Activated CD4-positive, alpha-beta T cell treated with anti-CD3 and anti-CD28 coated beads, Interleukin-2, amount 10 ng/mL, durations not matched to agents 7 days and 5 days (primary cell): ENCODE measurements around the gene TGM2. TPM values are rescaled to one million over a fixed set of nuclear protein-coding genes. Genes with fewer than 3 reads are reported as not detected.
"Not testable (repeated sequence)": the region's sequence is repeated elsewhere in the genome, so short reads cannot be mapped to it uniquely, and the experiment has no call there.

Experiments
- CTCF ChIA-PET: fragments of 350-600 bp; sonication (Branson Sonifier 250); formaldehyde crosslinking; loops from one replicate; lab custom pipeline; 2021; ENCODE audit warnings: antibody characterized with exemption; lab: Charles Lee
- POLR2A ChIA-PET: fragments of 350-600 bp; sonication (Branson Sonifier 250); formaldehyde crosslinking; loops from one replicate; lab custom pipeline; 2021; ENCODE audit warnings: antibody characterized with exemption; lab: Charles Lee
- DNase-seq: peaks from one replicate; pipeline ENCODE4 v3.0.0-alpha.2; 2020
- H3K27ac Mint-ChIP-seq: one replicate; pipeline ENCODE4 v1.8.0; 2021; ENCODE audit warnings: mild to moderate bottlenecking, moderate library complexity, mixed read lengths
- H3K27me3 Mint-ChIP-seq: one replicate; pipeline ENCODE4 v1.8.0; 2021; ENCODE audit warnings: mixed read lengths
- H3K36me3 Mint-ChIP-seq: one replicate; pipeline ENCODE4 v1.8.0; 2021; ENCODE audit warnings: low read depth, mixed read lengths
- H3K4me1 Mint-ChIP-seq: one replicate; pipeline ENCODE4 v1.8.0; 2021; ENCODE audit warnings: mixed read lengths
- H3K4me3 Mint-ChIP-seq: one replicate; pipeline ENCODE4 v1.8.0; 2021; ENCODE audit warnings: mild to moderate bottlenecking, moderate library complexity, mixed read lengths
- H3K9me3 Mint-ChIP-seq: one replicate; pipeline ENCODE4 v1.8.0; 2021; ENCODE audit warnings: mixed read lengths
- total RNA-seq, 2 experiments: library from RNA; stranded (reverse); gene quantifications; one replicate each; pipeline ENCODE4 v1.2.3, GENCODE V29; 2021

Gene TGM2
- total RNA-seq, 2 experiments from 2014 or later, result 0.07 to 0.21 TPM

- POLR2A ChIA-PET, result no interaction called here
- CTCF ChIA-PET, result interaction anchor here (0.9 to 1.3 kb wide), 3 partner anchors 16 to 108 kb away, joined by 3 to 5 read pairs (median 4); no protein-coding TSS in a partner anchor
- Mint-ChIP-seq H3K36me3 (no peaks in the 10 kb centered on the region), H3K27me3 (peaks cover 17% of the 10 kb centered on the region), H3K4me1 (peaks cover 8% of the 10 kb centered on the region), H3K4me3 (no peak overlapping the region), H3K27ac (no peak overlapping the region), H3K9me3 (no peaks in the 10 kb centered on the region)
- DNase-seq, result peak; percentile 1
Observed at GRCh38 chr20:38112930-38113294, 52.2 kb downstream of the TGM2 start.

DNA sequence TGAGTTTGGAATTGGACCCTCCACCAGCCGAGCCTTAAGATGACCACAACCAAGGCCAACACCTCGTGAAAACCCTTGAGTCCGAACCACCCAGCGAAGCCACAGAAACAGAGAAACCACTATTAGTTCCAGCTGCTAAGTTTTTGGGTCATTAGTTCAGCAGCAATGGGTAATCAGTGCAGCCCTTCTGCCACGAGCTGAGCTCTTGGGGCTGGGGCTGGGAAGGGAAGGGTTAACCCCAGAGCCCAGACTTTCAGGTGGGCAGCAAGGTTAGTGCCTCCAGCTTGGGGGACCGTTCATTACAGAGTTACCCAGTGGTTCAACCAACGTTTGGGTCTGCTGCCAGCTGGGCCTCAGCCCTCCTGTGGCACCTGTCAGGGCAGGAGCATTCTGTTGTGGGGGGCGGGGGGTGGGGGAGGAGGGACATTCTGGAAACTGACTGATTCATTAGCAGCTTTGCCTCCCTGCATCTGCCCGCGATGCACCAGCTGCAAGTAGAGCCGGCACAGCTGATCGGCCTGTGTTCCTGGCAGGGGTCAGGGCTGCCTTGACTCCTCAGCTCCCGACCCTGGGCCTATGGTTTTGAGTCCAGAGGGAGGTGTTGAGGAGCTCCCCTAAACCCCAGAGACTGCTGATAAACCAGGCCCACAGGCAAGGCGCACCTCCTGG is 52.7 kb downstream of the TGM2 start:
- H3K9me3 Mint-ChIP-seq, result no peaks in the 10 kb centered on the region
- POLR2A ChIA-PET, result no interaction called here
- peaks cover 8% of the 10 kb centered on the region for H3K4me1 Mint-ChIP-seq
- peak; percentile 3 for DNase-seq
- no peaks in the 10 kb centered on the region for H3K36me3 Mint-ChIP-seq
- no peak overlapping the region for H3K4me3 Mint-ChIP-seq
- H3K27me3 Mint-ChIP-seq, result peaks cover 12% of the 10 kb centered on the region
- H3K27ac Mint-ChIP-seq, result no peak overlapping the region
- CTCF ChIA-PET, result interaction anchor here (0.9 to 1.3 kb wide), 3 partner anchors 16 to 109 kb away, joined by 3 to 5 read pairs (median 4); no protein-coding TSS in a partner anchor

DNA sequence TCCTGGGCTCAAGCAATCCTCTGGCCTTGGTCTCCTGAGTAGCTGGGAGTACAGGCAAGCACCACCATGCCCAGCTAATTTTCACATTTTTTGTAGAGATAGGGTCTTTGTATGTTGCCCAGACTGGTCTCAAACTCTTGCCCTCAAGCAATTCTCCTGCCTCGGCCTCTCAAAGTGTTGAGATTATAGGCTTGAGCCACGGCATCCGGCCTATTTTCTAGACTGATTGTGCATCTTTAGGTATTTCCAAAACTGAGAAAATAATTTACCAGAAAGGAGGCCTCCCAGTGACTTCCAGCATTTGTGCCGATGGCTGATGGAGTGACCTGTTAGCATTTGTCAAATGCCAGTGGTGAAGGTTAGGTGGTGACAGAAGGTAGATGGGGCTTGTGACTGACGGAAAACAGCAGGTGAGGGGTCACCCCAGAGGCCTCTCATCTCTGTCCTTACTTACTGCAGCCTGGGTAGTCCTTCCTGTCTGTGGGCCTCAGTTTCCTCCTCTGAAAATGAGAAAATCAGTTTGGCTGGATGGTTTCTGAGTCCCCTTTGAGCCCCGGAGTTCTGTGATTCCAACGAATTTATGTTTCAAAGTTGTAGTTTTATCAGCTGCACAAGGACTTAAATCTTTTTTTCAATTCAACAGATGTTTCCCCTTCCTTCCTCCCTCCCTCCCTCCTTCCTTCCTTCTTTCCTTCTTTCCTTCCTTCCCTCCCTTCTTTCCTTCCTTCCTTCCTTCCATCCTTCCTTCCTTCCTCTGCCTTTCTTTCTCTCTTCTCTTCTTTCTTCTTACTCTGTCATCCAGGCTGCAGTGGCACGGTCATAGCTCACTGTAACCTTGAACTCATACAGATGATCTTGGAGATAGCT is 53.5 kb downstream of the TGM2 start:
- ChIA-PET POLR2A (no interaction called here), CTCF (interaction anchor here (1.3 kb wide), 2 partner anchors 17 to 40 kb away, joined by 3 to 4 read pairs; no protein-coding TSS in a partner anchor)
- no peaks in the 10 kb centered on the region for H3K9me3 Mint-ChIP-seq
- no peaks in the 10 kb centered on the region for H3K36me3 Mint-ChIP-seq
- no peak overlapping the region for H3K27ac Mint-ChIP-seq
- H3K4me1 Mint-ChIP-seq, result peaks cover 8% of the 10 kb centered on the region
- H3K4me3 Mint-ChIP-seq, result no peak overlapping the region
- peaks cover 6% of the 10 kb centered on the region for H3K27me3 Mint-ChIP-seq
- no peak for DNase-seq

GRCh38 chr20:38110525-38111178 is 54.4 kb downstream of the TGM2 start:
- peaks cover 8% of the 10 kb centered on the region for H3K4me1 Mint-ChIP-seq
- DNase-seq, result peak; percentile 2
- CTCF ChIA-PET, result interaction anchor here (0.6 kb wide), 2 partner anchors 40 to 83 kb away, joined by 3 read pairs; no protein-coding TSS in a partner anchor

GRCh38 chr20:38109591-38110524 is 55.2 kb downstream of the TGM2 start:
- CTCF ChIA-PET, result interaction anchor here (0.6 kb wide), 1 partner anchor 39 kb away, joined by 3 read pairs; no protein-coding TSS in a partner anchor
- H3K27me3 Mint-ChIP-seq, result no peaks in the 10 kb centered on the region
- H3K27ac Mint-ChIP-seq, result no peak overlapping the region
- DNase-seq, result peak; percentile 3
- H3K4me1 Mint-ChIP-seq, result peaks cover 8% of the 10 kb centered on the region
- H3K4me3 Mint-ChIP-seq, result no peak overlapping the region
- POLR2A ChIA-PET, result no interaction called here
- no peaks in the 10 kb centered on the region for H3K9me3 Mint-ChIP-seq
- H3K36me3 Mint-ChIP-seq, result no peaks in the 10 kb centered on the region

More at GRCh38 chr20:38110525-38111178, 54.4 kb downstream of the TGM2 start:
- H3K4me3 Mint-ChIP-seq, result no peak overlapping the region
- POLR2A ChIA-PET, result no interaction called here
- peaks cover 2% of the 10 kb centered on the region for H3K27me3 Mint-ChIP-seq
- H3K27ac Mint-ChIP-seq, result no peak overlapping the region
- H3K36me3 Mint-ChIP-seq, result no peaks in the 10 kb centered on the region
- no peaks in the 10 kb centered on the region for H3K9me3 Mint-ChIP-seq

DNA sequence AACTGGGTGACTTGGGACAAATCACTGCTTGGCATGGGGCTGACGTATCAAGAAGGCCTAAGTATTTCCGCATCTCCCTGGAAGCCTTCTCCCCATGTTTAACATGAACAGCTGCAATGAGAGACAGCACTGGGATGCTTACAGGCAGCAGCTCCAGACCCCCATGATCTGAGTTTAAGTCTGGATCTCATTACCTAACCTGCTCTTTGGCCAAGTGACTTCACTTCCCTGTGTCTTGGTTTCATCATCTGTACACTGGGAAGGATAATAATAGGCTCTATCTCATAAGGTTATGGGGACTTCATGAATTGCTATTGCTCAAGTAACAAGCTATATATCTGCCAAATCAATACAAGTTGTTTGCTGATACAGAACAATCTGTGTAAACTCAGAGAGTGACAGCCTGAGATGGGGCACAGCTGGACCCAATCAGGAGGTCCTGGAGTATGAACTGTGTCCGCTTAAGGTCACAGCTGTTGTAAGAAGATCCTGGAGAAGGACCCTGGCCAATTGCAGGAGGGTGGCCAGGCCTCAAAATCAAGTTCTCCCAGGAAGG is 56.0 kb downstream of the TGM2 start:
- Mint-ChIP-seq H3K9me3 (no peaks in the 10 kb centered on the region), H3K4me1 (peaks cover 8% of the 10 kb centered on the region), H3K4me3 (no peak overlapping the region), H3K27me3 (no peaks in the 10 kb centered on the region), H3K27ac (no peak overlapping the region), H3K36me3 (no peaks in the 10 kb centered on the region)
- ChIA-PET POLR2A (no interaction called here), CTCF (no interaction called here)
- no peak for DNase-seq

DNA sequence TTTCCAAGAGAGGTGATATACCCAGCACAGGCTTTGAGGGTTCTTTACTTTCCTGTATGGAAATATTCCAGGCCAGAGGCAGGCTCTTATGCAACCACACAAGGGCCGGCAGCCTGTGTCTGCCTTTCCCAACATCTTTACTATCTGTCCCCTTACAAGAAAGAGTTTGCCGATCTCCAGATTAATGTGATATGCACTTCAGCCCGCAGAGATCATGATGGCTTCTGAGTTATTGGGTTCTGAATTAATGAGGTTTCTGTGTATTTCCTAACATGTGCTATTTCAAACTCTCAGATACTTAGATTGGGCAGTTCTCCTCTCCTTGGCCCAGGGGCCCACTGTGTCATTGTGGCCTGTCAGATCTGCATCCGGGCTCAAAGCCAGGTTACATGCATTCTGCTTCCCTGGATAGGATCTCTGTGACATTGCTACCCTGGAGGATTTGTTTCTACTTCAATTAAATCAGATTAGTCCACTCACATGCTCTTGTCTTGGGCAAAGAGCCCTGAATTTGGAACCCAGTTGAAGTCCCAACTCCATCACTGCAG is 56.6 kb downstream of the TGM2 start:
- Mint-ChIP-seq H3K4me3 (no peak overlapping the region), H3K4me1 (peaks cover 4% of the 10 kb centered on the region), H3K36me3 (no peaks in the 10 kb centered on the region), H3K27ac (no peak overlapping the region), H3K9me3 (no peaks in the 10 kb centered on the region), H3K27me3 (no peaks in the 10 kb centered on the region)
- ChIA-PET CTCF (no interaction called here), POLR2A (no interaction called here)
- DNase-seq, result peak; percentile 4

DNA sequence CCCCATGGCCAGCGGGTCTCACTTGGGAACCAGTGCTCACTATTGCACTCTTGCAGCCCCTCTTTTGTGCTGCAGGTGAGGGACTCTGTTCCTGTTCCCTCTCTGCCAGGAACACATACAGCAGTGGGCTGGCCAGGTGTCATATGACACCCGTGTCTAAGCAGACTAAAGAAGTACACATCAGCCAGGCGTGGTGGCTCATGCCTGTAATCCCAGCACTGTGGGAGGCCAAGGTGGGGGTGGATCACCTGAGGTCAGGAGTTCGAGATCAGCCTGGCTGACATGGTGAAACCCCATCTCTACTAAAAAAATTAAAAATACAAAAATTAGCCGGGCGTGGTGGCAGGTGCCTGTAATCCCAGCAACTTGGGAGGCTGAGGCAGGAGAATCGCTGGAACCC is 57.2 kb downstream of the TGM2 start:
- peak; percentile 0 for DNase-seq
- POLR2A ChIA-PET, H3K4me1 Mint-ChIP-seq, H3K36me3 Mint-ChIP-seq, CTCF ChIA-PET, H3K9me3 Mint-ChIP-seq, H3K4me3 Mint-ChIP-seq, H3K27ac Mint-ChIP-seq, H3K27me3 Mint-ChIP-seq: not testable (repeated sequence)

DNA sequence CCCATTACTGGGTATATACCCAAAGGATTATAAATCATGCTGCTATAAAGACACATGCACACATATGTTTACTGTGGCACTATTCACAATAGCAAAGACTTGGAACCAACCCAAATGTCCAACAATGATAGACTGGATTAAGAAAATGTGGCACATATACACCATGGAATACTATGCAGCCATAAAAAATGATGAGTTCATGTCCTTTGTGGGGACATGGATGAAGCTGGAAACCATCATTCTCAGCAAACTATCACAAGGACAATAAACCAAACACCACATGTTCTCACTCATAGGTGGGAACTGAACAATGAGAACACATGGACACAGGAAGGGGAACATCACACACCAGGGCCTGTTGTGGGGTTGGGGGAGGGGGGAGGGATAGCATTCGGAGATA is 57.7 kb downstream of the TGM2 start:
- DNase-seq, H3K9me3 Mint-ChIP-seq, H3K36me3 Mint-ChIP-seq, H3K27me3 Mint-ChIP-seq, CTCF ChIA-PET, H3K4me1 Mint-ChIP-seq, POLR2A ChIA-PET, H3K27ac Mint-ChIP-seq, H3K4me3 Mint-ChIP-seq: not testable (repeated sequence)

DNA sequence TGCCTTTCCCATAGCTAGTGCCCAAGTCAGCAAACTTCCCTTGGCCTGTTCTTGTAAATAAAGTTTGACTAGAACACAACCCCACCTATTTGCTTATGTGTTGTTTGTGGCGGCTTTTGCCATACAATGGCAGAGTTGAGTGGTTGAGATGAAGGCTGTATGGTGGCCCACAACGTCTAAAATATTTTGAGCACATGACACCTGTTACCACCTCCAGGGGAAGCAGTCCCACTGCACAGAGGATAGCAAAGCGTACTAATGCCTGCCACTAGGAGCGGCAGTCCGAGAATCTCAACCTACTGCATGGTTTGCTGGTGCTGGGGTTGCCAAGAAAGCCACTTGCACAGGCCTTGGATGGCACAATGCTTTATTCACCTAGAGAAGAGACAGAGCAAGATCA is 58.6 kb downstream of the TGM2 start:
- ChIA-PET CTCF (no interaction called here), POLR2A (no interaction called here)
- DNase-seq, result no peak
- Mint-ChIP-seq H3K9me3 (no peaks in the 10 kb centered on the region), H3K36me3 (no peaks in the 10 kb centered on the region), H3K27me3 (no peaks in the 10 kb centered on the region), H3K4me1 (no peaks in the 10 kb centered on the region), H3K27ac (no peak overlapping the region), H3K4me3 (no peak overlapping the region)

- DNase-seq, result no peak
- Mint-ChIP-seq H3K27ac (no peak overlapping the region), H3K9me3 (no peaks in the 10 kb centered on the region), H3K36me3 (no peaks in the 10 kb centered on the region), H3K27me3 (peaks cover 2% of the 10 kb centered on the region), H3K4me1 (no peaks in the 10 kb centered on the region), H3K4me3 (no peak overlapping the region)
- ChIA-PET CTCF (no interaction called here), POLR2A (no interaction called here)
Observed at GRCh38 chr20:38104285-38104684, 60.8 kb downstream of the TGM2 start.

DNA sequence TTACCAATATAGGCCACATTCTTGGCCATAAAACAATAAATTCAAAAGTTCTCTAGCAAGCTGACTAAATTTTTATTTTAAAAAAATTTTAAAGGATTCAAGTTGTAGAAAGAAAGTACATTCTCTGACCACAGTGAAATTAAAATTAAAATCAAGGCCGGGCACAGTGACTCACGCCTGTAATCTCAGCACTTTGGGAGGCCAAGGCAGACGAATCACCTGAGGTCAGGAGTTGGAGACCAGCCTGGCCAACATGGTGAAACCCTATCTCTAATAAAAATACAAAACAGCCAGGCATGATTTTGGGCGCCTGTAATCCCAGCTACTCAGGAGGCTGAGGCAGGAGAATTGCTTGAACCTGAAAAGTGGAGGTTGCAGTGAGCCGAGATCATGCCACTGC is 62.9 kb downstream of the TGM2 start:
- H3K9me3 Mint-ChIP-seq, POLR2A ChIA-PET, H3K27ac Mint-ChIP-seq, H3K27me3 Mint-ChIP-seq, DNase-seq, CTCF ChIA-PET, H3K4me1 Mint-ChIP-seq, H3K4me3 Mint-ChIP-seq, H3K36me3 Mint-ChIP-seq: not testable (repeated sequence)
